Islet of Langerhans (tissue), 1 donor: ENCODE data around the gene LDLRAD4.
A peak's percentile ranks its signal among the peaks of the same experiment; 100 is the strongest.

Experiments used
- FAIRE-seq: peaks from one replicate; lab custom pipeline; 2011; peaks lifted over from hg19 to GRCh38; lab: Jason Lieb, UNC

The LDLRAD4 gene

DNA sequence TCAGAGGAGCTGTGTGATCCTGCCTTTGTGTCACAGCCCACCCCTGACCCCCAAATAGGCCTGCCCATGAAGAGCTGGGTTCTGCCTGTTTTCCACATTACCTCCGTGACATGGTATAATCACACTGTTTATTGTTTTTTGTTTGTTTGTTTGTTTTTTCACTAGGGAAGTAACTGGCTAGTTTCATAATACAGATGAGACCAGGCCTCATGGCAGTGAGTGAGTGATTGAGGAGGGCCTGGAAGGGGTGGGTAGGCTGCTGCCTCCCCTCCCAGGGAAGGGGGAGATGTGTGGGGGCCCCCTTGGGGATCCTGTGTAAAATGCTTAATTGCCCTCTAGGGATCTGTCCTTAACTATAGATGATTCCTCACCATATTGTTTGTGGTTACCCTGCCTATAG is 190.5 kb downstream of the LDLRAD4 start:
- FAIRE-seq, result no peak

DNA sequence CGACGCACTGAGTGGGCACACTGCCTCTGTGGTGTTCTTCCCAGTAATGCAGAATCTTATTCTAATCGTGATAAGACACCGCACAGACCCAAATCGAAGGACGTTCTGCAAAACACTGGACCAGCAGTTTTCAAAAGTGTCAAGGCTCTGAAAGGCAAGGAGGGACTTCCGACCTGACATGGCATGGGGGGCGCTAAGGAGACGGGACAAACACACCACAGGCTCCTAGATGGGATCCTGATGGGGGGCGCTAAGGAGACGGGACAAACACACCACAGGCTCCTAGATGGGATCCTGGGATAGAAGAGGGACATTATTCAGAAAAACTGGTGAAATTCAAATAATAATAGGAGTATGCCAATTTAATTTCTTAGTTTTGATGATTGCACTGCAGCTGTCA is 191.4 kb downstream of the LDLRAD4 start:
- no peak for FAIRE-seq

DNA sequence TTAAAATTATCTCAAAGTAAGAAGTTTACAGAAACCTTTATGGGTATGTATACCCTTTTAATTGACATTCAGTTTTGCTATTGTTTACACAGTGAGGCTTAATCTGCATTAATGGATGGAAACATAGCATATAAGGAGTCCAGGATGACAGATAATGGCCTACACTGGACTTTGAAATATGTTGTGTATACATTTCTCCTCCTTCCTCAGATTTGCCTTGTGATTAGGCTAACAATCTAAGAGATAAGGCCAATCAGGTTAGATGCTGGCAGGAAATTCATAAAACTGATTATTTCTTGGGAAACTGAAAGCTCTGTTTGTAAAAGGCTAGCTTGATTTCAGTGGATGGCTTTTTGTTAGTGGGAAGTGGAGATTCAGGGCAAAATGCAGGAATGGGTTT is 191.9 kb downstream of the LDLRAD4 start:
- no peak for FAIRE-seq

DNA sequence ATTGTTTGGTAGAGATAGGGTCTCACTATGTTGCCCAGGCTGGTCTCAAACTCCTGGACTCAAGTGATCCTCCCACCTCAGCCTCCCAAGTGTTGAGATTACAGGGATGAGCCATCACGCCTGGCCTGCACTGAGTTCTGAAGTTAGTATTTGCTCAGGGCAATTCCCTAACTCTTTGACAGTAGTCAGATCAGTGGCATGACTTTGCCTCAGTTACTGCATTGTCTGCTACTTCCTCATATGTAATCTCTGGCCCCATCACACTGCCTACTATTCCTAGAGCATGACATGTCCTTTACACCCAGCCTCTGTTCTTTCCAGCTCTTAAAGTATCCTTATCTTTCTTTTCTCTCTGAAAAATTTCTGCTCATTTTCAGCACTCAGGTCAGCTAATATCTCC is 193.5 kb downstream of the LDLRAD4 start:
- FAIRE-seq, result no peak

DNA sequence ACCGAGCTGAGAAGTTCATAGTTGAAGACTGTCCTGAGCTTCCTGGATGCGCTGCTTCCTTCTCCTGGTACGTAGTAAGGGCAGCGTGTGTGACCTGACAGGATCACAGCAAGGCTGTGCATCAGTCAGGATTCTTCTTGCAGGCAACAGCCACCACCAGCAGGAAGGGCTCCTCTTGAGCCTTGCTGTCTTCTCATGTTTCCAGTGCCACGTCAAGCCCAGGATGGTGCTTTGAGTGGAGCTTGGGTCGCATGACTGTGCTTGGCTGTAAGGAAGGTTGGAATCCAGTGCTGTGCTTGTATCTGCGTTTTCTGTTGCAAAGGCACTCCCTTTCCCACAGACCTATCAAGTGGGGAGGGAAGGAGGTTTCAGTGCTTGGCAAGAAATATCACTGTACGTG is 194.3 kb downstream of the LDLRAD4 start:
- FAIRE-seq, result no peak

DNA sequence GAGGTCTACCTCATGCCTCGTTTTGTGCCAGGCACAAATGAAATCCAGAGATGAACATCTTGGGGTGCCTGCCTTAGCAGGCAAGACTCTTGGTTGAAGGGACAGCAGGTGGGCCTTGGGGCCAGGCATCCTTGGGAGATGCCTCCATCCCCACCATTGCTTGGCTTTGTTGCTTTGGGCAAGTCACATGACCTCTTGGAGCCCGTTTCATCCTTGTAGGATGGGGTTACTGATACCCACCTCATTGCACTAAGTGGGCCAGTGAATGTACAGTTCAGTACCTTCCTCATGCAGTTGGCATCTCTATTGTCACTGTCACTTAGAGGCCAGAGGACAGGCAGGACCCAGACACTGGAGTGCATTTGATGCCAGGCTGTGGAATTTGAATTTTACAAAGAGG is 195.5 kb downstream of the LDLRAD4 start:
- no peak for FAIRE-seq

DNA sequence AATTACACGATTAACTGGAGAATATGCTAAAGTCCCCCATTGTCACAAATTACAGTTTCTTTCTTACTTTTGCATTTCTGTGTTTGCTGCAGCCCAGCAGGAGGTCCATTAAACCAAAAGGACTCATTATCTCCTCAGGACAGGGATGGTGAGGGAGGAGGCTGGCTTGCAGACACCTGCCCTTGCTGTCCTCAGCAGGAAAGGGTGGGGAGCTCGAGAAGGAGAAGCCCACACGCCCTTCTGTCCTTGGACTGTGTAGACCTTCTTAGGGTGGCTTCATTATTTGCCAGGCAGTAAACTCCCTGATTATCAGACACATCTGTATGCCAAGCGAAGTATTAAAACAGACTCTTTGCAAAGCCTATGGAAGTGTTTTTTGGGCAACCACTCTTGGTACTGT is 196.0 kb downstream of the LDLRAD4 start:
- no peak for FAIRE-seq

DNA sequence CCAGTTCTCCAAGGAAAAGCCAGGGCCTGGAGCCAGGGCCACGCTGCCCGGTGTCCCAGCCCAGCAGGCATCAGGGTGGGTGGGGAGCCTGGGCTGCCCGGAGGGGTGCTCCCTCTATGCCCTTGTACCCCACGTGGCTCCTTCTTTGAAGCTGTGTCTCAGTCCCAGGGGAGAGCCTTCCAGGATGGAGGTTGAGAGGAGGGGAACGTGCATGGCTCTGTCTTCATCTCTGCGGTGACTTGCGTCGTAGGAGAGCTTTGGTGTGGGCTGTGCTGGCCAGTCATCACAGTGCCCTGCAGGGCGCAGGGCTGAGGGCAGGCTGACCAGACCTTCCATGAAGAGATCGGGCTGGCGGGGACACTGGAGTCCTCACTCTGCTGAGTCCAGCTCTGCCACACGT is 197.2 kb downstream of the LDLRAD4 start:
- FAIRE-seq, result no peak

DNA sequence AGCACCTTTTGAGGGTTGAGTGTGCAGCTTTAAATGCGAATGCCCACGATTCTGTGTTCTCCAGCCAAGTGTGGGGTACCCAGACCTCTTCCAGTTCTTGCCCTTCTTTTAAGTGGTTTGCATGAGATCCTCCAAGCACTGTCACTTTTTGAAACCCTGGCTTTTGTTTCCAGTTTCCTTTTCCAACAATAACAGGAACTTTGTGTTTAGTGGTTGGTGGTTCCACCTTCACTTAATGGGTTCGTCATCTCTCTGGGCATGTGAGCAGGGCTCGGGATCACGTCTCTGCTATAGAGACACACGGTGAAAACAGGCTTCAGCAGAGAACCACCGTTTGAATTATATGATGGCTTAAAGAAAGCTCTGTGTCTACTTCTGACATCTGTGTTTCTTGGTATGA is 197.6 kb downstream of the LDLRAD4 start:
- FAIRE-seq, result no peak

DNA sequence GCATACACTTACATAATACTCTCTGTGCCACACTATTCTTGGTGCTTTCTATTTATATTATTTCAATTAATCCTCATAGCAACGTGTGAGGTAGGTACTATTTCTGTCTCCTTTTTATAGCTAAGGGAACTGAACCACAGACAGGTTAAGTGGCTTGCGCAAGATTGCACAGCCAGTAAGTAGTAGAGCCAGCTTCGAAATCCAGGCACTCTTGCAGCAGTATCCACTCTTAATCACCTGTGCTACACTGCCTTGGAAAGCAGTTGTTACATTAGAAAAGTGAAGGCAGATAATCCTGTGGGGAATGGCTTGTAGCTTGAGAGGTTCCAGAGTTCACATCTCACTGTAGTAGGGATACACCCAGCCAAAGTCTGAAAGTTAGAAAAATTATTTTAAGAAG is 198.3 kb downstream of the LDLRAD4 start:
- FAIRE-seq, result peak; percentile 17

DNA sequence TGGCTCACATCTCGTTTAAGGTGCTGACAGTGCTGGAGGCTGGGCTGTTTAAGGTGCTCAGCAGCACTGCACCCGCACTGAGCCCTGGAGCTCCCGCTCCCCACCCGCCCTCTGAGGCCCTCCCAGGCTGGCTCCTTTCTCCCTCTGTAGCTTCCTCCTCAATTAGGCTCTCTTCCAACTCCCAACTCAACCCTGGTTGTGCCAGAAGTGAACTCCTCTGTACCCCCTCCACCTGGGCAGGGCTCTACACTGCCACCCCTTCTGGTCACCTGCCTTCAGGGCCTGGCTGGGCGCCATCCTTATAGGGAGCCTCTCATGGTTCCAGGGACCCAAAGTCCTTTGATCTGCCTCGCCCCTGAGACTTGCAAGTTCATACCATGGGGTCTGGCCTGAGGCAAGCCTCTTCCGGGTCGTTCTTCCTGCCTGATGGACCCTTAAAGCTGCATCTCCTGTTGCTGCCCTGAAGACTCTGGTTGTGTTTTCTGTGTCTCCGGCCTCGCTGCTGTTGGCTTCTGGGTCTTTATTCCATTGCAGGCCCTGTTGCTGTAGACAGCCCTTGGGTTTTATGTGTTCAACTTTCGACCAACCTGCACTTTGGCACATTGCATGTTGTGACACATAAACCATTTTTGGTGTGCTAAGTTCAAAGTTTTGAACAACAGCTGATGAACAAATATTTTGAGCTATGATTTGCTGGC is 199.6 kb downstream of the LDLRAD4 start:
- FAIRE-seq, result no peak

DNA sequence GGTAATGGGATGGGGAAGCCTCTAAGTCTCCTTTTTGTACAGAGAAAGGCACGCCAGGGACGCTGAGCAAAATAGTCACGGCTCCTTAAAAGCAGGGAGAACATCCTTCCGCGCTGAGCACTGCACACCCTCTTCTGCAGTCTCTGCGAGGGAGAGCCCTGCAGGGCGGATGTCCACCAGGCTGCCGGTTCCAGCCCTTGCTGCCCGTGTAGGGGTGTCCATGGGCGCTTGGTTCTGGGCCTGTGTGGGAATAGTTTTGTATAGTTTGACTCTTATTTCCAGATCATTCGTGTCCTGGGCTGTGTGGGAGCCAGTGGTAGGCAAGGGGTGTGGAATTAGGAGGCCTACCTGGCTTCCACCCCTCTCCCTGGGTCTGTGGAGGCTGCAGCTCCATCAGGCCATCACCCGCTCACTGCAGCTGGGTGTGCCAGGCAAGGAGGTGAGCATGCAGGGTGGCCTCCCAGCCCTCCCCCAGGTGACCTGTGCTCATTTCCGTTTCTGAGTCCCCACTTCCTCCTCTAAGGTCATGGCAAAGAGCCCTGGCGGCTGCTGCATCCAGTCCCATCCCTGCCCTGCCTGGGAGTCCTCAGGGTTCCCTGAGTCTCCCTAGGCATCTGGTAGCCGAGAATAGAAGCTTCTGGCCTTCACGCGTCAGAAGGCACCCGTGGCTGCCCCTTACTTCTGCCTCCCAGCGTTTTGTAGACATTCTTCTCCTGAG is 202.6 kb downstream of the LDLRAD4 start:
- FAIRE-seq, result no peak

DNA sequence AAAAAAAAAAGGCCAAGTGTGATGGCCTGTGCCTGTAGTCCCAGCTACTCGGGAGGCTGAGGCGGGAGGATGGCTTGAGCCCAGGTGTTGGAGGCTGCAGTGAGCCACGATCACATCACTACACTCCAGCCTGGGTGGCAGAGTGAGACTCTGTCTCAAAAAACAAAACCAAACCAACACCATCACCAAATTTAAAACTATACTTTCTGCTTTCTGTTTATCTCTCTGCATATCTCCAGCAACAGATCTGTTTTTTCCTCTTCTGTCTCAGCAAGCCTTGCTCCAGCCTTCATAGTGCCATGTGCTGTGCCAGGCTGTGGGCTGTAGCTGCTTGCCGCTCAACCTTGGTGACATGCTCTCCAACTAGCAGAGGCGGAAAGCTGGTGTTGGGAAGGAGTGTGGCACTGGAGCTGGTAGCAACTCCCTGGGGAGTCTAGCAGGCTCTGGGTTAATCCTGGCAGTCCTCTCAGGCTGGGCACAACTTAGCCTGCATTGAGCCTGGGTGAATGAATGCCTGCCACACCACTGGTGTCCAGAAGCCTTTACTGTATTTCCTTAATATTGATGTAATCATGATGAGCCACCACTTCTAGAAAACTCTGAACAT is 204.1 kb downstream of the LDLRAD4 start:
- no peak for FAIRE-seq

DNA sequence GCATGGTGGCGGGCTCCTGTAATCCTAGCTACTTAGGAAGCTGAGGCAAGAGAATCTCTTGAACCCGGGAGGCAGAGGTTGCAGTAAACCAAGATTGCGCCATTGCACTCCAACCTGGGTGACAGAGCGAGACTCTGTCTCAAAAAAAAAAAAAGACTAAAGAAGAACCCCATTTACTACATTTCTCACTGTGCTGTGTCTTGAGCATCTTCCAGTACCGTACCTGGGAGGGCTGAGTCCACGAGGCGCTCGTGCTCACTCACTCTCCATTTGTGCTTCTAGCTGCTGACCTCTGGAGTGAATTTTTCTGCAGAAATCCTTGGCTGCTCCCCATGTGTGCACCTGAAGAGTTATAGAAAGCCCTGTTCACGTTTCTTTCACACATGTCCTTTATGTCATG is 204.8 kb downstream of the LDLRAD4 start:
- FAIRE-seq, result no peak

DNA sequence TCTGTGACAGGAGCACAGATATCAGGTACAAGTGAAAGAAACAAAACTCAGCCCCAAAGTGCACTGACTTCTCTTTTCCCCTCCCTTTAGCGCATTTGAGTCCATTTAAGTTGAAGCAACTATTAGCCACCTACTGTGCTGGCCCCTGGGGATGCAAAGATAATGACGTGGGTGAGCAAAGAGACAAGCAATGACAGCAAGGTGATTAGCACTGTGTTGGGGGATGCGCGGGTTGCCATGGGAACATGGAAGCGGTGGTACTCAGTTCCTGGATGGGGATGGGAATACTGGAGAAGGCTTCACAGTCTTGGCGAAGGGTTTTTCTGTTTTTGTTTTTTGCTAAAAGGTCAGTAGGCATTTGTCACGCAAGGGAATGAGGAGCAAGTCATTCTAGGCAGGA is 205.8 kb downstream of the LDLRAD4 start:
- FAIRE-seq, result no peak

DNA sequence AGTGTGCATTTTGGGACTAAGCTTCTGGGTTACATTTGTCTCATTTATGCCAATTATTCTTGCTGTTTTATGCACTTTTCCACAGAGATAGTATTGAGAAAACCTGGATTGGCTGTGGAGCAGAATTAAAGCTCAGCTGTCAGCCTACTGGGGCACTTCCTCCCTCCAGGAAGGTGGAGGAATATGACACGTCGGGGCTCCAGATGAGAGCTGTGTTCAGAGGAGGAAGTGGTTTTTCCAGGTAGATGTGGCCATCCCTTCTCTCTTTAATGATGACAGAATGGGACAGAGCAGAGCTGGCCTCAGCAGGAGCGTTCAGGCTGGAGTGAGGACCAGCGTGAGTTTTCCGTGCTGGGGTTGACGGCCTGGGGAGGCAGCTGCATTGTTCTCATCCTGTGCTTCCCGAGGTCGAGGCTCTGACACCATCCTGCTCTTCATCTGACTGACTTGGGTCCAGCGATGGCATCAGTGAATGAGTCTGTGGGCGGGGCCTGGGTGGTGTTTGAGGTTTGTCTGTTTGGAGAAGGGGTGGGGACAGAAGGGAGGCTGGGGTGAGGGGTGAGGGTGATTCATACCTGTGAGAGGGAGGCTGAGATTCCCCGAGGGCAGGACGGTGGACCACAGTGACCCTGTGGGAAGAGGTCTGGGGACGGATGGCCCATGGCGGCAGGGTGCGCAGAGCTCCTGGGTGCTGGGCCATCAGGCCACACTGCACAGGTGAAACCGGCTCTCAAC is 207.0 kb downstream of the LDLRAD4 start:
- no peak for FAIRE-seq

DNA sequence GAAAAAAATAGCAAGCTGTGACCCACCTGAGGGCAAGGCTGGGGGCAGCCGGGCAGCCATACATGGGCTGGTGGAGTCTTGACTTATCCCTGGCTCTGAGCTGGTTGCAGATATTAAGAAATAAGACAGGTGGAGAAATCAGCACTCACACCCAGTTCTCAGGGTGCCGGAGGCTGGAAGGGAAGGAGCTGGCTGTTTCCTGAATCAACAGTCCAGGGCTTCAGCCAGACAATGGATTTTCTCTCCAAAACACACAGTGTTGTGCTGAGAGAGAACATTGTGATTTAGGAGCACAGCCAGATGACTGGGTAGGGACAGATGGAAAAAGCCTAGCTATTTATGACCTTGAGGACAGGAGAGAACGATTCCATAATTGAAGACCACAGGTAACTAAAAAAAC is 208.8 kb downstream of the LDLRAD4 start:
- no peak for FAIRE-seq

DNA sequence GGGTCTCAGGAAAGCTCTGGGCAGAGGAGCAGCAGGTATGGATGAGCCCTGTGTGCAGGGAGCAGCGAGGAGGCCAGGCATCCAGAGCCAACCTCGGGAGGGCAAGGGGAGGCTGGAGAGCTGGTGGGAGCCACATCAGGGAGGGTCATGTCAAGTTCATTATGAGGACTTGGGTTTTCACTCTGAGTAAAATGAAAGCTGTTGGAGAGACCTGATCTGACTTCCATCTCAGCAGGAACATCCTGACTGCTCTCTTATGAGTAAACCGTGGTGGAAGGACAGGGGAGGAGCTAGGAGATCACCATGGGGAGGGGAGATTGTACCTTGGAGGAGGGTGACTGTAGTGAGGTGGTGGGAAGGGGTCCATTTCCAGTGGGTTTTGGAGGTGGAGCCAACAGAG is 209.8 kb downstream of the LDLRAD4 start:
- no peak for FAIRE-seq

DNA sequence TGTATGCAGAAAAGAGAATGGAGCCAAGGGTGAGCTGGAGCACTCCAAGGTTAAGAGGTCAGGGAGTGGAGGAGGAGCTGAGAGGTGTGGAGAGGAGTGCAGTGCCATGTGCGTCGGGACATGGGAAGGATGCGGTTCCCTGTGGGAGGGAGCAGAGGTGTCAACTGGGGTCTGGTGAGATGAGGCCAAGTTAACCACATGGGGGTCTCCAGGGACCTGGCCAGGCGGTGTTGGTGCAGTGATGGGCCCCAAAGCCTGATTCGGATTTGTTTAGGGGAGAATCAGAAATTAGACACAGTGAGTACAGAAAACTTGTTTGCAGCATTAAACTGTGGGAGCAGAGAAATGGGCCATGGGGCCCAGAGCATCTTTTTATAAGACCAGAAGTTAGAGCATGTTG is 210.5 kb downstream of the LDLRAD4 start:
- no peak for FAIRE-seq

DNA sequence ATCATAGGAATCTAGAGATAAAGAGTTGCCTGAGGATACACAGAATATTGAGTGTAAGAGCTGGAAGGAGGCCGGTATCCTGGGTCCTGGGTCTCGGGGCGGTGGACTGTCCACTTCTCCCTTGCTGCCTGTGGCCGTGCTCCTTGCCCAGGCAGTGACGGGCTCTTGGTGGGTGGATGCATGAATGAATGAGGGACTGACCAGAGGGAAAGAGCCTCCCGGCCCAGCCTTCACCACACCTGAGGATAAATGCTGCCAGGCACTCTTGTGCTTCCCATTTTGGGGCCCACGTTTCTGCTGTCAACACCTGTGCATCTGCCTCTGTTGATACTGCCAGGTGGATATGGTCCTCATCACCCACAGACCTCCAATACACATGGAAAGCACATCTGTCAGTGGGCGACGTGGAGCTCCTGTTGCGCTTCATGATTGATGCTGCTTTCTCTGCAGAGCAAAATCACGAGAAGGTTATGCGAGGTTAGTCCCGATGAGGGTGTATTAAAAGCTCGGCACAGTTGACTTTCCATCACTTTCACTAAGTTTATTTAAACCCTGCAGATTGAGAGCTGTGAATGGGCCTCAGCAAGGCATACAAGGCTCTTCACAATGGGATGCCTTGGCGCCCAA is 211.4 kb downstream of the LDLRAD4 start:
- no peak for FAIRE-seq

DNA sequence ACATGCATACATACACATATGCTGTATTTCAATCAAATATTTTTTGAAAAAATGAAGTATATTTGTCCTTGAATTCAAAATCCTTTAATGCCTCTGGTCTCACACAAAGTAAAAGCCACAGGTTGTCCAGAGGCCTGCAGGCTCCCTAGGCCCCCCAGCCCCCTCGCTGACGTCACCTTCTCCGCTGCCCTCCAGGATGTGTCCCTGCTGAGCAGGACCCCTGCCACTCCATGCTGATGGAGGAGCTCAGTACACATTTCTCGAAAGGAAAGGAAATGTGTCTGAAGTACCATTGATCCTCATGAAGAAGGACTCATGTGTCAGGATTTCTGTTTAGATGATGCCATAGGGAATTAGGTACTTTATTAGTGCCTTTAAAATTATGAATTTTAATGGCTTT is 212.1 kb downstream of the LDLRAD4 start:
- no peak for FAIRE-seq

DNA sequence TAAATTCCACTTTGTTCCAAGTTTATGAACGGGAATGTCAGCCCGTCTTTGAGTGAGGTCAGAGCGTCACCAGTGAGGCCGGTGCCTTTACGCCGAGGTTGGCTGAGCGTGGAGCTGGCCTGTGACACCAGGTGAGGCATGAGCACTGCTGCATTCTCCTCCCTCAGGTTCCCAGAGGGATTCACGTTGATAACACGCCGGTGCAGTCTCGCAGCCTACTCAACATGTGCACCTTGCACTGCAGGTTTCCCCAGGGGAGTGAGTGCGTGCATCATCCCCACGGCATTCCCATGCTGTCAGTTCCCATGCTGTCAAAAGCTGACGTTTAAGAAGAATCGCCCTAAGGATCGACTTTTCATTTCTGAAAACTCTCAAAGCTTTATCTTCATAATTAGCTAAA is 213.3 kb downstream of the LDLRAD4 start:
- FAIRE-seq, result no peak

DNA sequence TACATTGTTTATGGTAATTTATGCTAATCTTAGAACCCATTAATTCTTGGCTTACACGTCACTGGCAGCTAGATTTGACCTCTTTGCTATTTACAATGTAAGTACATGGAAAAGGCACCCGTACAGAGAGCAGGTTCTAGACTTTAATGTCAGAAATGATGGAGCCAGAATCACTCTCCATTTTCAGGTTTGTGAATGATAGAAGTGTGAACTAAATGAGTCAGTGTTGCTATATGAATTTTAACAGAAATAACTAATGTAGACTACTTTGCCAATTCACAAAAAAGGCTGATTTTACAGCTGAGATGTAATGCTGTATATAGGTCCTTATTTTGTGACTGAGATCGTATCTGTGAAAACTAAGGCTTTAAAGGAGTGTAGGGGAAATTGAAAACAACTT is 214.6 kb downstream of the LDLRAD4 start:
- no peak for FAIRE-seq
